Neural cell (in vitro differentiated cells): ENCODE measurements around the gene ARHGAP29. TPM values are rescaled to one million over a fixed set of nuclear protein-coding genes. Genes with fewer than 3 reads are reported as not detected.

Experiments
- H2AFZ ChIP-seq: fragments of 200-600, 300-800 bp; sonication (generic), shearing (Covaris generic); 2 replicates; pipeline ENCODE4 v1.6.0; 2014; ENCODE audit warnings: low read depth, mild to moderate bottlenecking, antibody characterized with exemption, low read length, moderate library complexity
- H3F3A ChIP-seq: fragments of 200-600 bp; shearing (Covaris generic); 2 replicates; pipeline ENCODE4 v1.6.1; 2016; ENCODE audit warnings: mild to moderate bottlenecking, moderate library complexity, mixed read lengths, antibody characterized with exemption, low read length; ENCODE audit not compliant: insufficient read depth, poor library complexity, severe bottlenecking
- H3K27ac ChIP-seq: fragments of 200-600, 300-800 bp; sonication (generic), shearing (Covaris generic); 2 replicates; pipeline ENCODE4 v1.5.1; 2014; ENCODE audit warnings: mild to moderate bottlenecking, low read length, moderate library complexity
- H3K27me3 ChIP-seq: fragments of 300-800, 200-600 bp; sonication (generic), shearing (Covaris generic); 2 replicates; pipeline ENCODE4 v1.6.0; 2014; ENCODE audit warnings: mild to moderate bottlenecking, low read depth, low read length, moderate library complexity; ENCODE audit not compliant: insufficient read depth
- H3K36me3 ChIP-seq: fragments of 300-800, 200-600 bp; sonication (generic), shearing (Covaris generic); 2 replicates; pipeline ENCODE4 v1.5.1; 2014; ENCODE audit warnings: mild to moderate bottlenecking, antibody characterized with exemption, low read length, moderate library complexity; ENCODE audit not compliant: insufficient read depth
- H3K4me2 ChIP-seq: fragments of 300-800, 200-600 bp; sonication (generic), shearing (Covaris generic); 2 replicates; pipeline ENCODE4 v1.6.0; 2014; ENCODE audit warnings: mild to moderate bottlenecking, low read length
- H3K4me3 ChIP-seq: fragments of 300-800, 200-600 bp; sonication (generic), shearing (Covaris generic); 2 replicates; pipeline ENCODE4 v1.5.1; 2014; ENCODE audit warnings: mild to moderate bottlenecking, low read length, moderate library complexity
- H3K79me2 ChIP-seq: fragments of 200-600 bp; shearing (Covaris generic); replicated peaks from 2 replicates; pipeline ENCODE4 v1.6.0; 2014; ENCODE audit warnings: mild to moderate bottlenecking, low read length, moderate library complexity; ENCODE audit not compliant: insufficient read depth
- H3K9ac ChIP-seq: fragments of 300-800, 200-600 bp; sonication (generic), shearing (Covaris generic); 2 replicates; pipeline ENCODE4 v1.6.1; 2016; ENCODE audit warnings: mild to moderate bottlenecking, low read length, mixed read lengths
- H3K9me2 ChIP-seq: fragments of 200-600 bp; shearing (Covaris generic); 2 replicates; pipeline ENCODE4 v1.6.1; 2016; ENCODE audit warnings: mild to moderate bottlenecking, low read length, mixed read lengths; ENCODE audit not compliant: insufficient read depth
- H3K9me3 ChIP-seq: fragments of 200-600, 300-800 bp; sonication (generic), shearing (Covaris generic); 2 replicates; pipeline ENCODE4 v1.6.1; 2016; ENCODE audit warnings: mild to moderate bottlenecking, mixed run types, low read length, moderate library complexity, mixed read lengths
- H4K20me1 ChIP-seq: fragments of 200-600 bp; shearing (Covaris generic); 2 replicates; pipeline ENCODE4 v1.6.1; 2016; ENCODE audit warnings: mild to moderate bottlenecking, mixed run types; ENCODE audit not compliant: insufficient read depth
- CTCF ChIP-seq: fragments of 450-650 bp; IDR thresholded peaks from 2 replicates; pipeline ENCODE4 v1.5.1; 2014; ENCODE audit warnings: antibody characterized with exemption, mild to moderate bottlenecking, moderate library complexity; ENCODE audit not compliant: poor library complexity, severe bottlenecking
- EP300 ChIP-seq: fragments of 450-650 bp; conservative IDR thresholded peaks from 2 replicates; pipeline ENCODE4 v1.6.1; 2014; ENCODE audit warnings: antibody characterized with exemption, mild to moderate bottlenecking, moderate library complexity; ENCODE audit not compliant: poor library complexity, severe bottlenecking
- EZH2 ChIP-seq: fragments of 200-600, 300-800 bp; shearing (Covaris generic), sonication (generic); IDR thresholded peaks from 2 replicates; pipeline ENCODE4 v1.6.1; 2014; ENCODE audit warnings: antibody characterized with exemption, low read length, borderline replicate concordance, mild to moderate bottlenecking; ENCODE audit not compliant: insufficient read depth, poor library complexity, severe bottlenecking
- MXI1 ChIP-seq: fragments of 450-650 bp; conservative IDR thresholded peaks from 2 replicates; pipeline ENCODE4 v1.6.1; 2014; ENCODE audit warnings: antibody characterized with exemption, mild to moderate bottlenecking; ENCODE audit not compliant: poor library complexity, severe bottlenecking
- POLR2AphosphoS5 ChIP-seq: IDR thresholded peaks from 2 replicates; pipeline ENCODE4 v1.6.1; 2012
- RAD21 ChIP-seq: fragments of 450-650 bp; conservative IDR thresholded peaks from 2 replicates; pipeline ENCODE4 v1.6.1; 2014; ENCODE audit warnings: antibody characterized with exemption, mild to moderate bottlenecking, moderate library complexity
- REST ChIP-seq: IDR thresholded peaks from 2 replicates; pipeline ENCODE4 v1.6.1; 2012; ENCODE audit warnings: borderline replicate concordance
- SMC3 ChIP-seq: fragments of 450-650 bp; conservative IDR thresholded peaks from 2 replicates; pipeline ENCODE4 v1.6.1; 2014; ENCODE audit warnings: antibody characterized with exemption, mild to moderate bottlenecking, moderate library complexity; ENCODE audit not compliant: poor library complexity
- TAF1 ChIP-seq: IDR thresholded peaks from 2 replicates; pipeline ENCODE4 v1.6.1; 2012; ENCODE audit warnings: low read depth
- polyA plus RNA-seq: library from polyadenylated mRNA; depleted of rRNA; stranded (reverse); fragments of >200 nt; gene quantifications from 2 replicates; pipeline ENCODE4 v1.2.3, GENCODE V29; 2014

The ARHGAP29 gene
- polyA plus RNA-seq, 1 donor from 2014 or later: 1.2 TPM

- H3K27me3 ChIP-seq: no peaks in the 10 kb centered on the region
- H3K4me2 ChIP-seq: no peak overlapping the region
- H2AFZ ChIP-seq: no peak overlapping the region
- H3K27ac ChIP-seq: no peak overlapping the region
- H3K4me3 ChIP-seq: no peak overlapping the region
- H3K36me3 ChIP-seq: no peaks in the 10 kb centered on the region
- no peaks in the 10 kb centered on the region for H3K9me2 ChIP-seq
- no peaks in the 10 kb centered on the region for H3K79me2 ChIP-seq
- H4K20me1 ChIP-seq: no peaks in the 10 kb centered on the region
- TF ChIP-seq EP300 (no peak), CTCF (no peak), POLR2AphosphoS5 (no peak), SMC3 (no peak), REST (no peak), EZH2 (no peak), TAF1 (no peak)
- no peak overlapping the region for H3K9ac ChIP-seq
- no peaks in the 10 kb centered on the region for H3K9me3 ChIP-seq
- H3F3A ChIP-seq: no peaks in the 10 kb centered on the region
Observed at GRCh38 chr1:94280541-94280940, 43.2 kb upstream of the ARHGAP29 start.

- Histone ChIP-seq H3K9me3 (no peaks in the 10 kb centered on the region), H3K9ac (no peak overlapping the region), H4K20me1 (no peaks in the 10 kb centered on the region), H3K79me2 (no peaks in the 10 kb centered on the region), H3K27me3 (no peaks in the 10 kb centered on the region), H3K4me2 (no peak overlapping the region), H2AFZ (no peak overlapping the region), H3K4me3 (no peak overlapping the region), H3K27ac (no peak overlapping the region), H3K9me2 (no peaks in the 10 kb centered on the region), H3F3A (no peaks in the 10 kb centered on the region), H3K36me3 (no peaks in the 10 kb centered on the region)
- TF ChIP-seq RAD21: no peak
- no peak for TF ChIP-seq EZH2
- TF ChIP-seq EP300: no peak
- no peak for TF ChIP-seq MXI1
- TF ChIP-seq REST: no peak
- no peak for TF ChIP-seq POLR2AphosphoS5
Observed at GRCh38 chr1:94279462-94279861, 42.1 kb upstream of the ARHGAP29 start.
